Kidney epithelial cell (primary cell): Measurements from ENCODE around the gene MLYCD. TPM values are rescaled to one million over a fixed set of nuclear protein-coding genes. Genes with fewer than 3 reads are reported as not detected.

Experiments used
- DNase-seq: peaks from one replicate; pipeline ENCODE4 v3.0.0-alpha.2; 2010; ENCODE audit warnings: low read depth
- H3K27me3 ChIP-seq: 2 replicates; pipeline ENCODE4 v1.6.0; 2011; ENCODE audit warnings: low read length; ENCODE audit not compliant: control insufficient read depth, insufficient read depth
- H3K36me3 ChIP-seq: 2 replicates; pipeline ENCODE4 v1.5.1; 2011; ENCODE audit warnings: low read length; ENCODE audit not compliant: control insufficient read depth, insufficient read depth
- H3K4me3 ChIP-seq: 2 replicates; pipeline ENCODE4 v1.5.1; 2011; ENCODE audit warnings: low read depth, mild to moderate bottlenecking, control low read depth, low read length
- total RNA-seq: library from RNA; depleted of rRNA; stranded (reverse); fragments of >200 nt; gene quantifications from 2 replicates; pipeline ENCODE4 v1.2.3, GENCODE V29; 2015
- TF ChIP-seq, protein P1 (sequence below): IDR thresholded peaks from 2 replicates; pipeline ENCODE4 v1.5.1; 2011; ENCODE audit warnings: mild to moderate bottlenecking, moderate library complexity, low read length, control low read depth, inconsistent platforms; ENCODE audit not compliant: insufficient read depth, poor library complexity, severe bottlenecking

MLYCD gene
- total RNA-seq, 1 donor from 2014 or later = 3.5 TPM

GRCh38 chr16:83899978-83900377 is 1.1 kb downstream of the MLYCD start:
- no peaks in the 10 kb centered on the region for H3K27me3 ChIP-seq
- H3K36me3 ChIP-seq = no peaks in the 10 kb centered on the region
- DNase-seq = no peak
- peak overlapping the region; percentile 81 for H3K4me3 ChIP-seq
- TF ChIP-seq, protein P1, sequence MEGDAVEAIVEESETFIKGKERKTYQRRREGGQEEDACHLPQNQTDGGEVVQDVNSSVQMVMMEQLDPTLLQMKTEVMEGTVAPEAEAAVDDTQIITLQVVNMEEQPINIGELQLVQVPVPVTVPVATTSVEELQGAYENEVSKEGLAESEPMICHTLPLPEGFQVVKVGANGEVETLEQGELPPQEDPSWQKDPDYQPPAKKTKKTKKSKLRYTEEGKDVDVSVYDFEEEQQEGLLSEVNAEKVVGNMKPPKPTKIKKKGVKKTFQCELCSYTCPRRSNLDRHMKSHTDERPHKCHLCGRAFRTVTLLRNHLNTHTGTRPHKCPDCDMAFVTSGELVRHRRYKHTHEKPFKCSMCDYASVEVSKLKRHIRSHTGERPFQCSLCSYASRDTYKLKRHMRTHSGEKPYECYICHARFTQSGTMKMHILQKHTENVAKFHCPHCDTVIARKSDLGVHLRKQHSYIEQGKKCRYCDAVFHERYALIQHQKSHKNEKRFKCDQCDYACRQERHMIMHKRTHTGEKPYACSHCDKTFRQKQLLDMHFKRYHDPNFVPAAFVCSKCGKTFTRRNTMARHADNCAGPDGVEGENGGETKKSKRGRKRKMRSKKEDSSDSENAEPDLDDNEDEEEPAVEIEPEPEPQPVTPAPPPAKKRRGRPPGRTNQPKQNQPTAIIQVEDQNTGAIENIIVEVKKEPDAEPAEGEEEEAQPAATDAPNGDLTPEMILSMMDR = no peak

DNA sequence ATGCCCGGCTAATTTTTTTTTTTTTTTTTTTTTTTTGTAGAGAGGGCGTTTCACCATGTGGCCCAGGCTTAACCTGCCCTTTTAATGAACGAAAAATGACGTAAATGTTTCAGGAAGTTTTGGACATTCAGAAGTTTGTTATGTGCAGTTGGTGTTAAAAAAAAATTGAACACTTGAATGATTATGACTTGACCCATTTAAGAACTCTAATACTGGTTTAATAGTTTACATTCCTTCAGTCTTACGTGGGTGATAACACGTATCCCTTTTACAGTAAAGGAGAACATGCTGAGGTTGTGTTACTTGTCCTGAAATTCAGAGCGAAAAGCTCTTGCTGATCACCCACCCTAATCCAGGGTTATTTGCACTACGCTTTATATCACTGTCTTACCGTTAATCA is 1.7 kb downstream of the MLYCD start:
- no peak for DNase-seq
- TF ChIP-seq, protein P1 = no peak
- no peaks in the 10 kb centered on the region for H3K27me3 ChIP-seq
- no peaks in the 10 kb centered on the region for H3K36me3 ChIP-seq
- no peak overlapping the region for H3K4me3 ChIP-seq

- DNase-seq = no peak
- TF ChIP-seq, protein P1 = no peak
- Histone ChIP-seq H3K4me3 (no peak overlapping the region), H3K36me3 (no peaks in the 10 kb centered on the region), H3K27me3 (no peaks in the 10 kb centered on the region)
These were observed 2.2 kb downstream of the MLYCD start for GRCh38 chr16:83901101-83901500.

GRCh38 chr16:83903751-83904150 is 4.8 kb downstream of the MLYCD start:
- H3K27me3 ChIP-seq = no peaks in the 10 kb centered on the region
- TF ChIP-seq, protein P1 = no peak
- no peak overlapping the region for H3K4me3 ChIP-seq
- no peaks in the 10 kb centered on the region for H3K36me3 ChIP-seq
- no peak for DNase-seq

GRCh38 chr16:83906683-83907082 is 7.8 kb downstream of the MLYCD start:
- Histone ChIP-seq H3K36me3 (no peaks in the 10 kb centered on the region), H3K27me3 (no peaks in the 10 kb centered on the region), H3K4me3 (no peak overlapping the region)
- TF ChIP-seq, protein P1 = no peak
- DNase-seq = no peak

DNA sequence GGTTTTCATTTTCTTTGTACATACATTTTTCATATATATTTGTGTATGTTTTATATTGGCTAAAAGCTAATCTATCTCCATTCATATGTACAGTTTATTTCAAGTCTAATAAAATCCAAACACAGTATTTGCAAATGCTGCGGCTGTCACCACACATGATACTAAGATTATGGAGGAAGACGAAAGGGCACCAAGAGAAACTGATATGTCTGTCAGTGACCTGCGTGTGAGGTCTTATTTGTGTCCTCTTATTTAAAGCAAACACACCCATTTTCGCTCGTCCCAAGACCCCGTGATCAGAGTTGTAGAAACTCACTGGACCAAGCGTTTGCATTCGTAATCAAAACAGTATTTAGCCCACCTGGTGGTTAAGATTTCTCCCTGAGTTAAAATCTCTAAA is 8.2 kb downstream of the MLYCD start:
- Histone ChIP-seq H3K36me3 (no peaks in the 10 kb centered on the region), H3K4me3 (no peak overlapping the region), H3K27me3 (no peaks in the 10 kb centered on the region)
- TF ChIP-seq, protein P1 = no peak
- DNase-seq = no peak
